HG02571 (cell line): ENCODE data around the gene CANT1.

Experiments used
- ATAC-seq: cut with Tn5 transposase; IDR thresholded peaks from one replicate; pipeline ENCODE4 v1.9.1; 2021; ENCODE audit warnings: mild to moderate bottlenecking, moderate library complexity; ENCODE audit not compliant: unreplicated experiment

The CANT1 gene

DNA sequence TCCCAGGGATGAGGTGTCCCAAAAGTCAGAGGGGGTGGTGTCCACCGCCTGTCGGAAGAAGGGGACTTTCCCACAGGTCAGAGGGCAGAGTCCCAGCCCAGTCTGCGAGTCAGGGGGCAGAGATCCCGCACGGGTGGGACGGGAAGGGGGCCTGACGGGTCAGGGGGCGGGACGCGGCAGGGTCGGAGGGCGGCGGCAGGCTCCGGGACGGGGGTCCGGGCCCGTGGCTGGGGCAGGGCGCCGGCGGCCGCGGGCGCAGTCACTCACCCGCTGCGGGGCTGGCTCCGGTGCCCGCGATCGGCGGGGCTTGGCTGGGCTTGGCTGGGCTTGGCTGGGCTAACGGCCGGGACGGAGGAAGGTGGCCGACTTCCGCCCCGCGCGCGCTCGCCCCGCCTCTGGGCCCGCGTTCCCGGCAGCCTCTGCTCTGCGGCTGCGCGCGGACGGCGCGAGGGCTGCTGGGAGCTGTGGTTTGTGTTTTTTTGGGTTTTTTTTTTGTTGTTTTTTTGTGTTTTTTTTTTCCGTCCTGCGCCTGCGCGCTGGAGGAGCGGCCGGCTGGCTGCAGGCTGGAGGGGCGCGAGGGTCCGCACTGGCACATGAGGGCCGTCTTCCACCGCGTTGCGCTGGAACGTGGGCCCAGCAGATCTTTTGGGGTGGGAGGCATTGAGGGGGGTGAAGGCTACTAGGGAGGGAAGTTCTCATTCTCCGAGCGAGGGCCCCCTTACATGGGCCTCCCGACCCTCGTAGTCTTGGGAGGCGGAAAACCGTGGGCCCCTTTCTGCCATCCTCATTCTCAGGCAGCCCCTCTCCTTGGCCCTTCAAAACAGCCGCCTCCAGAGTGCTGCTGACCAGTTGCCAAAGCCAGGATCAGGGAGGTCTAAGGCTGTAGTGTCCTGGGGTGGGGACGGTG is at the start of gene CANT1:
Gene CANT1, minus strand, starts transcription at position 368 of the 907 bp plus-strand sequence. CDS start 12,142 bp downstream, outside the sequence.
- ATAC-seq, result peak; percentile 82

DNA sequence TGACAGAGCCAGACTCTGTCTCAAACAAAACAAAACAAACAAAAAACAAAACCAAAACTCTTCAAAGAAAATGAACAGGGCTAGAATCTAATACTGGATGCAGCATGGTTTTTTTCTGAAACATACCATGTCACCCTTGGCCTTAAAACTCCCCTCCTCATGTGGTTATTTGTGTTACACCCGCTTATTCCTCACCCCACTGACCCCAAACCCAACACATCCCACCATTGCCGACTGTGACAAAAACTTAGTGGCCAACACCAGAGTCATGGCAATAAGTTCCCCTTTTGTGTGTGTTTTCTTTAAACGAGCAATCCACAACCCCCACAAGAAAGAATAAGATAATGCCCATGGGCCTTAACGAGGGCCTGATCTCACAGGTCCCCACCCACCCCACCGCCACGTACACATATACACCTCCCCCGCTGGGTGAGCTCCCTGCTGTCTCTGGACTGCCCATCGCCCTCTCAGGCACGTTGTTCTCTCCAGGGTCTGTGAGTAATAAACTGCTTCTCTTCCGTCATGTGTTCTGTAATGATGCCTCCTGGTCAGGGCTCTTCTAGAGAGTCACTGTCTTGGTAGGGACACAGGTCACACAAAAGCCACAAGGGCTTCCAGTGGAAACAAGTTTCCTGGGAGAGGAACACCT is 48.3 kb upstream of the CANT1 start:
- ATAC-seq, result no peak

DNA sequence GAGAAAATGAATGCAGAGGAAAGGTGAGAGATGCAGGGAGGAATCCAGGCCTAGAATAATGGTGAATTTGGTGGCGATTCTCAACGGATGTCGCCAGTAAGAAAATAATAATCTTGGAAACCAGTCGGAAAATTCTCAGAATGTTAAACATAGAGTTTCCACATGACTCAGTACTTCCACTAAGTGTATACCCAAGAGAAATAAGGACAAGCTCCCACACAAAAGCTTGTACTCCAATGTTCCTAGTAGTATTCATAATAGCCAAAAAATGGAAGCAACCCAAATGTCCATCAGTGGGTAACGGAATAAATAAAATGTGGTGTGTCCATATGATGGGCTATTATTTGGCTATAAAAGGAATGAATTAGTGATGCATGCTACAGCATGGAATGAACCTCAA is 45.6 kb upstream of the CANT1 start:
- no peak for ATAC-seq

DNA sequence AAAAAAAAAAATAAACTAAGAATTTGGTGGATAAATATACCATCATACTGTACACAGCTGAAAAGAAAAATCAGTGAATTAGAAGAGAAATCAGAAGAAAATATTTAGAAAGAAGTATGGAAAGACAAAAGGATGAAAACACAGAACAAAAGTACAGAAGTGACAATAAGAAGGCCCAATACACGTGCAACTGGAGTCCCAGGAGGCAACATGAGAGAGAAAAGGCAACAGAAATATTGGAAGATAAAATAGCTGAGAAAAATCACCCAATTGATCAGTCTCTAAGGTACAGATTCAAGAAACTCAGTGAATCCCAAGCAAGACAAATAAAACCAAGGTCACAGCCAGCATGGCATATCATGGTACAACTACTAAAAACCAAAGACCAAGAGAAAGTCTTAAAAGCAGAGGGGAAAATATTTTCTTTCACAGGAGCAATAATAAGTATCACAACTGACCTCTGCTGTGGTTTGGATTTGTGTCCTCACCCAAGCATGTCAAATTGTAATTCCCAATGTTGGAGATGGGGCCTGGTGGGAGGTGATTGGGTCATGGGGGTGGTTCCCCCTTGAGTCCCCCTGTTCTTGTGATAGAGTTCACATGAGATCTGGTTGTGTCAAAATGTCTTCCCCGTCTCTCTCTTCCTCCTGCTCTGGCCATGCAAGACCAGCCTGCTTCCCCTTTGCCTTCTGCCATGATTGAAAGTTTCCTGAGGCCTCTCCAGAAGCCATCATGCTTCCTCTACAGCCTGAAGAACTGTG is 44.8 kb upstream of the CANT1 start:
- no peak for ATAC-seq

DNA sequence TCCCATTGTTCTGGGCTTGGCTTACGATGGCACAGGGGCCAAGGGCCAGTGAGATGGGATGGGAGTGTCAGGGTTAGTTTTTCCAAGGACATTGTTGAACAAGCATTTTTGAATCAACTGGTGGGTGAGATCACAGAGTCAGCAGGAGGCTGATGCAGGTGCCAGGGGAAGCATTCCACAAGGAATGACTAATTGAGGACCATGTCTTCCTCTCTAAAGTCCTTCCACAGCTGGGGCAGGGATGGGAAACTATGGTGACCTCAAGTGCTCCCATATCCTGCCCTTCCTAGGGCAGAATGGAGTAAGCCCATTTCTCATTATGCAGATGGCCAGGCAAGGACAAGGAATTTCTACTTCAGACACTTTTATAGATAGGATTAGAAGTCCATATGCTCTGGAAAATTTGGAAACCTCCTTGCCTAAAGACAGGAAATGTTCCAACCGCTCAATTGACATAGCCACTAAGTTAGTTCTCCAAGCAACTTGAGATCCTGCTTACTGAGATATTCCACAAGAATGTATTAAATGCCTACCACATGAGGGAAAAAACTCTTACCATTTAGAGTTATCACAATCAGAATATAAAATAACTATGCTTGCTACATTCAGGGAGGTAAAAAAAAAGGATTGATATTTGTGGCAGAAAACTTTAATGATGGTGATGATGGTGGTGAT is 43.8 kb upstream of the CANT1 start:
- ATAC-seq, result no peak

DNA sequence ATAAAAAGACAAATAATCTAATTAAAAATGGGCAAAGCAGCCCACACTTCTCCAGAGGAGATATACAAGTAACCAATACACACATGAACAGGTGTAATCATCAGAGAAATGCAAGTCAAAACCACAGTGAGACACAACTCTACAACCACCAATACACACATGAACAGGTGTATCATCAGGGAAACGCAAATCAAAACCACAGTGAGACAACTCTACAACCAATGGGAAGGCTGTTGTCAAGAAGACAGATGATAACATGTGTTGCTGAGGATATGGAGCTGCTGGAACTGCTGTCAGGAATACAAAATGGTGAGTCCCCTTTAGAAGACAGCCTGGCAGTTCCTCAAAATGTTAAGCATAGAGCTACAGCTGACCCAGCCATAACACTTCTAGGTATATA is 42.6 kb upstream of the CANT1 start:
- ATAC-seq, result no peak

DNA sequence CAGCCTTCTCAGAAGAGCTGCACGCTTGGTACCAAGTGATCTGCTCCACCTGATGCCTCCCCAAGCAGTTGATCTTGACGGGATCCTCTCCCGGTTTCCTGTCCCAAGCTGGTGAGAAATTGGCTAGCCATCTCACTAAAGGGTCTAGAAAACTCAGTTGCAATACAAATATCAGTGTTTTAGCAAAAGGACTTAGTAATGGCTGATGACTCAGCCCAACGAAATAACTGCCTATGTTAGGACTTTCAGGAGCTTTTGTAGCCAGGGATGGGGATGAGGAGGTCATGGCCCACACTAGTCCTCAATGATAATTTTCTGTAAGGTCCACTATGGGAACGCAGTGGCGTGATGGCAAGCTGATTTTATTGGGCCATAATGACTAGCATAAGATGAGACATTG is 41.7 kb upstream of the CANT1 start:
- no peak for ATAC-seq

DNA sequence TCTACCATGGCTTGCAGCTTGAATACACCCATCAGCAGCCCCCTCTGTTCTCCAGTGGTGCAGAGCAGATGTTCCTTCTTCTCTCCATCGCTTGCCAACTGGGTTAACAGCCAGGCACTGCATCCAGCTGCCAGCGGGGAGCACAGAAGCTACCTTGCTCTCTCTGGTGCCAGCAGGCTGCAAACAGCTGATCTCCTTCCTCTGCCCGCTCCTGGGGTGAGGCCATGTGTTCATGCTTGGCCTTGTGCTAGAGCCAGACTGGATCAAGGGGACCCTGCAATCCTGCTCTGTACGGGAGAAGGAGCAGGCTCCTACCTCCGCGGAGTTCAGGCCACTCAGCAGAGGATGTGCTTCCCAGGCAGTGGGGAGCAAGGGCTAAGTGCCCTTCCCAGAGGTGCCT is 41.0 kb upstream of the CANT1 start:
- ATAC-seq, result no peak

DNA sequence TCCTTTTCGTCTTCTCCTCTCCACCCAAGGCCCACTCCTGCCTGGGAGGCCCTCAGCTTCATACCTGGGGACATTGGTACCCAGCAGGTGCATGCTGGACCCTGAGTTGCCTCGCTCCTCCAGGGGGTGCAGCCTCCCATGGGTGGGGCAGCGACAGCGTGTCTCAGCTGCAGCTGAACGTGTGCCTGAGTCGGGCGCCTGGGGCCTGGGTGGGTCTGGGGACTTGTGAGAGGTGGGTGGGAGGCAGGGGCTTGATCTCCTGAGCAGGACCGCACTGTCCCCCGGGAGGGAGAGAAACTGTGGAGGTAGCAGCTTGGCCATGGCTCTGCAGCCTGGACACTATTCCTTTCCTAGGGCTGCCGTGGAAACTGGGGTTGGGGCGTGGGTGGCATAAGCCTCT is 40.3 kb upstream of the CANT1 start:
- no peak for ATAC-seq

DNA sequence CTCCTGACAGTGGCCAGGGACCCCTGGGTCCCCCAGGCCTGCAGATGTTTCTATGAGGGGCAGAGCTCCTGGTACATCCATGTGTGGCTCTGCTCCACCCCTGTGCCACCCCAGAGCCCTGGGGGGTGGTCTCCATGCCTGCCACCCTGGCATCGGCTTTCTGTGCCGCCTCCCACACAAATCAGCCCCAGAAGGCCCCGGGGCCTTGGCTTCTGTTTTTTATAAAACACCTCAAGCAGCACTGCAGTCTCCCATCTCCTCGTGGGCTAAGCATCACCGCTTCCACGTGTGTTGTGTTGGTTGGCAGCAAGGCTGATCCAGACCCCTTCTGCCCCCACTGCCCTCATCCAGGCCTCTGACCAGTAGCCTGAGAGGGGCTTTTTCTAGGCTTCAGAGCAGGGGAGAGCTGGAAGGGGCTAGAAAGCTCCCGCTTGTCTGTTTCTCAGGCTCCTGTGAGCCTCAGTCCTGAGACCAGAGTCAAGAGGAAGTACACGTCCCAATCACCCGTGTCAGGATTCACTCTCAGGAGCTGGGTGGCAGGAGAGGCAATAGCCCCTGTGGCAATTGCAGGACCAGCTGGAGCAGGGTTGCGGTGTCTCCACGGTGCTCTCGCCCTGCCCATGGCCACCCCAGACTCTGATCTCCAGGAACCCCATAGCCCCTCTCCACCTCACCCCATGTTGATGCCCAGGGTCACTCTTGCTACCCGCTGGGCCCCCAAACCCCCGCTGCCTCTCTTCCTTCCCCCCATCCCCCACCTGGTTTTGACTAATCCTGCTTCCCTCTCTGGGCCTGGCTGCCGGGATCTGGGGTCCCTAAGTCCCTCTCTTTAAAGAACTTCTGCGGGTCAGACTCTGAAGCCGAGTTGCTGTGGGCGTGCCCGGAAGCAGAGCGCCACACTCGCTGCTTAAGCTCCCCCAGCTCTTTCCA is 39.5 kb upstream of the CANT1 start:
- ATAC-seq, result no peak

DNA sequence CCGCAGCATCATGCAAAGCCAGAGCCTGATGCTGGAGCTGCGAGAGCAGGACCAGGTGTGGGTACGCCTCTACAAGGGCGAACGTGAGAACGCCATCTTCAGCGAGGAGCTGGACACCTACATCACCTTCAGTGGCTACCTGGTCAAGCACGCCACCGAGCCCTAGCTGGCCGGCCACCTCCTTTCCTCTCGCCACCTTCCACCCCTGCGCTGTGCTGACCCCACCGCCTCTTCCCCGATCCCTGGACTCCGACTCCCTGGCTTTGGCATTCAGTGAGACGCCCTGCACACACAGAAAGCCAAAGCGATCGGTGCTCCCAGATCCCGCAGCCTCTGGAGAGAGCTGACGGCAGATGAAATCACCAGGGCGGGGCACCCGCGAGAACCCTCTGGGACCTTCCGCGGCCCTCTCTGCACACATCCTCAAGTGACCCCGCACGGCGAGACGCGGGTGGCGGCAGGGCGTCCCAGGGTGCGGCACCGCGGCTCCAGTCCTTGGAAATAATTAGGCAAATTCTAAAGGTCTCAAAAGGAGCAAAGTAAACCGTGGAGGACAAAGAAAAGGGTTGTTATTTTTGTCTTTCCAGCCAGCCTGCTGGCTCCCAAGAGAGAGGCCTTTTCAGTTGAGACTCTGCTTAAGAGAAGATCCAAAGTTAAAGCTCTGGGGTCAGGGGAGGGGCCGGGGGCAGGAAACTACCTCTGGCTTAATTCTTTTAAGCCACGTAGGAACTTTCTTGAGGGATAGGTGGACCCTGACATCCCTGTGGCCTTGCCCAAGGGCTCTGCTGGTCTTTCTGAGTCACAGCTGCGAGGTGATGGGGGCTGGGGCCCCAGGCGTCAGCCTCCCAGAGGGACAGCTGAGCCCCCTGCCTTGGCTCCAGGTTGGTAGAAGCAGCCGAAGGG is 38.6 kb upstream of the CANT1 start:
- ATAC-seq, result no peak

DNA sequence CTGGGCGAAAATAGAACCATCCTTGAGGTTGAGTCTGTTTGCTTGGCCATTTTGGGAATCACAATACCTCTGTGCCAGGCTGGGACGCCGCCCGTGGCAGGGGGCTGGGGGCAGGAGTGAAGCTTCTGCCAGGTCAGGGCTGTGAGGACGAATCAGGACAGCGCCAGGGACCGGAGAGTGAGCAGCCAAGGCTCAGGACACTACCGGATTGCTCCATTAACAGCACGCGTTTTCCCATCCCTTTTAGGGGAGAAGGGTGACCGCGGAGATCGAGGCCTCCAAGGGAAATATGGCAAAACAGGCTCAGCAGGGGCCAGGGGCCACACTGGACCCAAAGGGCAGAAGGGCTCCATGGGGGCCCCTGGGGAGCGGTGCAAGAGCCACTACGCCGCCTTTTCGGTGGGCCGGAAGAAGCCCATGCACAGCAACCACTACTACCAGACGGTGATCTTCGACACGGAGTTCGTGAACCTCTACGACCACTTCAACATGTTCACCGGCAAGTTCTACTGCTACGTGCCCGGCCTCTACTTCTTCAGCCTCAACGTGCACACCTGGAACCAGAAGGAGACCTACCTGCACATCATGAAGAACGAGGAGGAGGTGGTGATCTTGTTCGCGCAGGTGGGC is 37.8 kb upstream of the CANT1 start:
- ATAC-seq, result no peak

DNA sequence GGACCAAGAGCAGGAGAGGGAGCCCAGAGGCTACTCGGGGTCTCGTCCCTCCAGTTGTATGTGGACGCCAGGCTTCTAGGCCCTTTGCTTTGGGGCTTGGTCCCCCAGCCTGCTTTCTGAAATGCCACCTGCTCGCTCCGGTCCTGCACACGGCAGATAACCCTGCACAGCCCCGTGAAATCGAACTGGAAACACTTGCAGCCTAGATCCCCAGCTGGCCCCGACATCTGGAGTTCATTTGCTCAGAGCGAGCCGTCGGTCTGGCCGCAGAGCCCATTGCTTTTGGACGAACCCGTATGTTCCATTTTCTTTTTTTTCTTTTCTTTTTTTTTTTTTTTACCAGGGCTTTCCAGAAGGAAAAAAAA is 37.3 kb upstream of the CANT1 start:
- no peak for ATAC-seq

DNA sequence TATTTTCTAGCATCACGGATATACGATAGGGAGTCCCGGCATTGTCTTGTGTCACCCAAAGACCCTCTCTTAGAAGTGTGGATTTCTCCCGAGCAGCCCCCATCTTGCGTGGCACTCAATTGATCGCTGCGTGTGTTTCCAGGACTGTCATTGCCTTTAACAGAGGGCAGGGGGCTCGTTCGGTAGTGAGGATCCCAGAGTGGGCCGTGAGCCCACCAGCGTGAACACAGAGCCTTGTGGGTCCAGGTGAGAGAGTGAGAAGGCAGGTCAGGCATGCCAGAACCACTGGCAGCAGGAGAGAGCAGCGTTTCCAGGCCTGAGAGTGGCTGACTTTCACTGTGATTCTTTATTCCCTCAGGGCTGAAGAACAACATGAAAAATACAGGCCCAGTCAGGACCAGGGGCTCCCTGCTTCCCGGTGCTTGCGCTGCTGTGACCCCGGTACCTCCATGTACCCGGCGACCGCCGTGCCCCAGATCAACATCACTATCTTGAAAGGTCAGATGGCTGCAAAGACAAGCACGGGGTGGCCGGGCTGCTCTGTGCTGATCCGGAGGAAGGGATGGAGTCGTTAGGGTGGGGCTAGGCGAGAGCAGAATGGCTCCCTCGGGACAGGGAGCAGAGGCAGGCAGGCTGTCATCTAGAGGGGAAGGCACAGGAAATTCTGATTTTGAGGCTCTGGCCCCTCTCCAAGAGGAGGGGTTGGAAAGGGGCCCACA is 36.8 kb upstream of the CANT1 start:
- no peak for ATAC-seq

DNA sequence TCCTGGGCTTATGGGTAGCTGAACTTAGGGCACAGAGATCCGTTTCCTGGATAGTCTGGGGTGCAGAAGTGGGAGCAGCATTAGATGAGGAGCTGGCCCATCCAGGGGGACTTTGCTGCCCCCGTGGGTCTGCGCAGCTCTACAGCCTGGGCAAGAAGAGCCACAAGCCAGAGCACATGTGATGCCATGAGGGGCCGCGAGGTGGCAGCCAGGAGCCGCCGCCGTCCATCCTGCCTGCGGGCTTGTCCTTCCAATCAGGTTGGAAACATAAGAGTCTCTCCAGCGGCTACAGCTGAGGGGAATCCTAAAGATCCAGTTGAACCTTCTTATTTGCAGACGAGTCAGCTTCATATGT is 36.3 kb upstream of the CANT1 start:
- ATAC-seq, result no peak

DNA sequence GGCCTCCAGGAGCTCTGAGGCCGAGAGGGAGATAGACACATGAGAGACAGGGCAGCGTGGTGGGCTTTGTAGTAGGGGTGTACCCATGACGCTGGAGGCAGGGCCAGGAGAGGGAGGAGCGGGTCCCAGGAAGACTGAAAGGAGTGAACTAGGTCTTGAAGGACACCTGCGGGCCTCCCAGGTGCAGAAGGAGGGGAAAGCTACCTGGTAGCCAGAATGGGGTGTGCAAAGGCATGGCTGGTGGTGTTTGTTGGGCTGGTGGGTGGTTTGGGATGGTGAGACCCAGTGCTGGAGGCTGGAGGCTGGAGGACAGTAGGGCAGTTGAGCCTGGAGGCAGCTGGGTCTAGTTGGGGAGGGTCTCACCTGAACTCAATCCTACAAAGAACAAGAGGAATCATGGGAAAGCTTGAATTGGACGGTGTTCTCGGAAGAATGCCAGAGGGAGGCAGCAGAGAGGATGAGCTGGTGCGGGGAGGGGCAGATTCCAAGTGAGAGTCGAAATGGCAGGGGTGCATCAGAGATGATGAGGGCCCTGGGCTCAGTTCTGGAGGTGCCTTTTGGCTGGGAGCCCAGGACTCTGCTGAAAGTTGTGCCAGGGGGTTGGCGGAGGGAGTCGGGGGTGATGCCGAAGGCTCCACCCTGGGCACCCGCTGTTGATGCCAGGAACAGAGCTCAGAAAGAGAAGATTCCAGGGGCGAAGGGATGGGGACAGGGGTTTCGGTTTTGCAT is 35.6 kb upstream of the CANT1 start:
- ATAC-seq, result no peak

DNA sequence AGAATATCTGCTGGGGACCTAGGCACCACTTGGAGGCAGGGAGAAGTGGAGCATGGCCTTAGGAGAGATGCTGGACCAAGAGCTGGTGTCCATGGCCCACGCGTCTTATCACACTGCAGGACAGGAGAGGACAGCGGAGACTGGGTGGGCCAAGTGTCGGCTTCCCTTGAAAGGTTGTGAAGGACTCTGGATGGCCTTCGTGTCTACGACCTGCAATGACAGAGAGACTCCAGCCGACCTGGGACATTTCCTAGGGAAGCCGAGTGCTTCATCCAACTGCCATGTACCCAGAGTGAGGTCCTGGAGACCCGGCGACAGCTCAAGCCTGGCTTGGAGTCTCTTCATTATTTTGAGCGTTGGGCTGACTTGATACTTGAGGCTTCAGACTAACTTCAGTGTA is 34.9 kb upstream of the CANT1 start:
- no peak for ATAC-seq
